HCT116 (cell line): ENCODE data around the gene CARMIL1.

Source experiments
- CTCF ChIP-seq, 3 experiments: fragments of 200-600 bp in 1 of 3; sonication (generic) in 1 of 3; IDR thresholded peaks in 2 of 3; conservative IDR thresholded peaks in 1 of 3; 2 replicates each; pipeline ENCODE4 v1.5.1; 2012 to 2017; ENCODE audit warnings: low read depth in 2 of 3, low read length in 2 of 3, antibody characterized with exemption in 1 of 3, borderline replicate concordance in 1 of 3, control low read depth in 1 of 3, mild to moderate bottlenecking in 1 of 3, mixed read lengths in 1 of 3, mixed run types in 1 of 3, moderate library complexity in 1 of 3; ENCODE audit not compliant: insufficient read depth in 1 of 3
- MAX ChIP-seq: IDR thresholded peaks from 2 replicates; pipeline ENCODE4 v1.6.1; 2012
- POLR2A ChIP-seq: IDR thresholded peaks from 2 replicates; pipeline ENCODE4 v1.7.0; 2011; ENCODE audit warnings: borderline replicate concordance; ENCODE audit not compliant: insufficient read depth, insufficient read length; ENCODE audit errors: extremely low read depth

GRCh38 chr6:25302677-25303128, 23.5 kb downstream of the CARMIL1 start:
- TF ChIP-seq POLR2A (no peak), CTCF (IDR thresholded peaks at IDR 0.05 in 2 of 3, conservative IDR thresholded peaks at IDR 0.05 in 1 of 3; ENCODE audit: borderline replicate concordance in 1 of 3, insufficient read depth in 1 of 3, low read depth in 2 of 3, low read length in 2 of 3) (no peak), MAX (no peak)
